ENCODE measurements around the gene THOC2.

DNA sequence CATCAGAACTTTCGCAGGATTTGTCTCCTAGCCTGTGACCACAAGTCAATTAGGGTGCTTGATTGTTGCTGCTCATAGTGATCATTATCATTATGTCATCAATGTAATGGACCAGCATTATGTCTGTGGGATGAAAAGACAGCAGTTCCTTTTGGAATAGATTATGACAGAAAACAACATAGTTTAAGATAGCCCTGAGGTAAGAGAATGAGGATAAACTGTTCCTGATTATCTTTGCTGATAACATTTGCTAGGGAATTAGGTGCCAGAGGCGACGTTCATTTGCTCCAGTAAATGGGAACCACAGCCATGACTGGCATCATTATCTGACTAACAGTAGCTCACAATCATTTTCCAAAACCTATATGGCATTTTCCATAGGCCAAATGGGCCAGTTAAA, 12.7 kb upstream of the THOC2 start:
- TF ChIP-seq, protein P1, sequence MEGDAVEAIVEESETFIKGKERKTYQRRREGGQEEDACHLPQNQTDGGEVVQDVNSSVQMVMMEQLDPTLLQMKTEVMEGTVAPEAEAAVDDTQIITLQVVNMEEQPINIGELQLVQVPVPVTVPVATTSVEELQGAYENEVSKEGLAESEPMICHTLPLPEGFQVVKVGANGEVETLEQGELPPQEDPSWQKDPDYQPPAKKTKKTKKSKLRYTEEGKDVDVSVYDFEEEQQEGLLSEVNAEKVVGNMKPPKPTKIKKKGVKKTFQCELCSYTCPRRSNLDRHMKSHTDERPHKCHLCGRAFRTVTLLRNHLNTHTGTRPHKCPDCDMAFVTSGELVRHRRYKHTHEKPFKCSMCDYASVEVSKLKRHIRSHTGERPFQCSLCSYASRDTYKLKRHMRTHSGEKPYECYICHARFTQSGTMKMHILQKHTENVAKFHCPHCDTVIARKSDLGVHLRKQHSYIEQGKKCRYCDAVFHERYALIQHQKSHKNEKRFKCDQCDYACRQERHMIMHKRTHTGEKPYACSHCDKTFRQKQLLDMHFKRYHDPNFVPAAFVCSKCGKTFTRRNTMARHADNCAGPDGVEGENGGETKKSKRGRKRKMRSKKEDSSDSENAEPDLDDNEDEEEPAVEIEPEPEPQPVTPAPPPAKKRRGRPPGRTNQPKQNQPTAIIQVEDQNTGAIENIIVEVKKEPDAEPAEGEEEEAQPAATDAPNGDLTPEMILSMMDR (IDR thresholded peaks at IDR 0.05), result no peak
- no peak for TF ChIP-seq POLR2A (IDR thresholded peaks at IDR 0.05)
